HG02798 (cell line): ENCODE results near the gene TPRKB.
"Not testable (repeated sequence)": the region's sequence is repeated elsewhere in the genome, so short reads cannot be mapped to it uniquely, and the experiment has no call there.

Experiments
- ATAC-seq: cut with Tn5 transposase; IDR thresholded peaks from one replicate; pipeline ENCODE4 v1.9.1; 2021; ENCODE audit warnings: mild to moderate bottlenecking; ENCODE audit not compliant: unreplicated experiment, poor library complexity

The TPRKB gene

DNA sequence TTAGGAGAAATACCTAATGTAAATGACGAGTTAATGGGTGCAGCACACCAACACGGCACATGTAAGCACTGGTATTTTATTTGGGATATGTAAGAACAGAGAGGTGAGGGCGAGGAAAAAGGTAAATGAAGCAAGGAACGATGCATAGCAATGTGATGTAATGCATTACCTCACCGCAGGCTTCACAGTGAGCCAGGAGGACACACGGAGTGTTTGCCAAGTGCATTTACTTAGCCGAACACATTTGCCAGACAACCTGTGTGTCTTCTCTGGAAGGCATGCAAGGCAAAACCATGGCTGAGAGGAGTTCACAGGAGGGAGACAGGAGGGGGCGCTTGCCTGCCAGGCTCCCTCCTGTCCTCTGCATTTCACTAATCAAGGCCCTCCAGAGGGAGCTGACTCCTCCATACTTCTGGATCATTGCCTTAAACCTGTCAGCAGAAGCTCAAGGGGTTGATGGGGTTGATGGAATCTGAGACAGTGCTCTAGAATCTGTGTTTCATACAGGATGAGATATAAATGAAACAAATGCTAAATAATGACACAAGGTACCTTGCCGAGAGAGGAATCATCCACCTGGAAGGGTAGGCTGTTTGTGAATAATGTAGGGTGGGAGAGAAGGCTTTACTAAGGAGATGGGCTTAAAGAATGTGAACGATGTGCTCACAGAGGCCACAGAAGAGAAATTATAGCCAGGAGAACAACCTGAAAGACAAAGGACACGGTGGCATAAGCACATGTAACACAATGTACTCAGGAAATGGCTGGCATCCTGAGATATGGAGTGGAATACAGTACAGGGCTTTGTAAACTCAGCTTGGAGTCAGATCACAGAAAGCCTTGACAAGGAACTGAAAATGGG, 9.1 kb upstream of the TPRKB start:
- no peak for ATAC-seq

DNA sequence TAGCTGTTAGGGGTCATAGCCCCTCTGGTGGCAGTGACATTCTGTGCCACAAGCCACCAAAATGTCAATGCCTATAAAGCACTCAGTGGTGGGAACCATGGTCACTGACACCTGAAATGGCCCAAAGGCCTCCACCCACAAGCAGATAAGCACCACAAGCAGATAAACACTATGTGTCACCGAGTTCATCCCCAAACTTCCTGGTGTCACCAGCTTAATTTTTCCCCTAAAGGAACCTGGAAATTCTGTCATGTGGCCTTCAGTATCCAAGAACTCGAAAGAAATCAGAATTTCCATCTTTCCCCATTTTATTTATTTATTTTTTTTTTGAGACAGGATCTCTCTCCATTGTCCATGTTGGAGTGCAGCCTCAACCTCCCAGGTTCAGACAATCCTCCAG, 3.6 kb upstream of the TPRKB start:
- no peak for ATAC-seq

- no peak for ATAC-seq
Measured at GRCh38 chr2:73739101-73739500, 2.0 kb upstream of the TPRKB start.

GRCh38 chr2:73736378-73736777, 767 bp downstream of the TPRKB start:
- ATAC-seq, result no peak

DNA sequence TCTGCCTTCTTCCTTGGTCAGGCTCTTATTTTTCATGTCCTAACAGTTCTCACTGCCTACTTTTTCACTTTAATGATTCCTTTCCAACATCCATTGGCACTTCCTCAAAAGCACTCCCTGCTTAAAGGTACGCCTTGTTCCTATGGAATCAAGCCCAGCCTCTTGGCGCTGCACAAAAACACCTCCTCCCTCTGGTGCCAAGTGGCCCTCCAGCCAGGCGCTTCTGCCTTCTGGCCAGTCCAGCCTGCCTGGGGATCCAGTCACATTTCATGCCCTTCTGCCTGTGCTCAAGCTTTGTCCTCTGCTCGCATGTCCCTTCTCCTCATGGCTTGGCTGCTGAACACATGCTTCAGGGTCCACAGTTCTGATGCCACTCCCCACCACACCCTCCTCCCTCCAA, 6.3 kb downstream of the TPRKB start:
- no peak for ATAC-seq

DNA sequence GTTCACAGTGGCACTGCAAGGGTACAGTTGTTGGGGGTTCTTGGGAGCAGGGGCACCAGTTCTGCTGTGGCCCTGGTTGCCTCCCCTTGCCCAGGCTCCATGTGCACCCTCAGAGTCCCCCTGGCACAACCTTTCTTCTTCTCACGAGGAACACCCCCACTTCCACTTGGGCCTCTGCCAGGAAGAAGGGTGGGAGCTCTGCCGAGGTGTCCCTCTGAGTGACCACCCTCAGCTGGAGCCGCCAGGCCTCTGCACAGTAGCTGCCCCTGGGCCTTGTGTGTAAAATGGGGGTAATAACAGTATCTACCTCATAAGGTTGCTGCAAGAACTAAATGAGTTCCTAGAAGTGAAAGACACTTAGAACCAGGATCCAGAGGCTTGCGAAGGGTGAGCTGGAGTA, 8.4 kb downstream of the TPRKB start:
- no peak for ATAC-seq

- ATAC-seq, result no peak
Measured at GRCh38 chr2:73728043-73728442, 9.1 kb downstream of the TPRKB start.

- not testable (repeated sequence) for ATAC-seq
Measured at GRCh38 chr2:73726657-73727056, 10.5 kb downstream of the TPRKB start.

GRCh38 chr2:73718851-73719621, 18.1 kb downstream of the TPRKB start:
- no peak for ATAC-seq

DNA sequence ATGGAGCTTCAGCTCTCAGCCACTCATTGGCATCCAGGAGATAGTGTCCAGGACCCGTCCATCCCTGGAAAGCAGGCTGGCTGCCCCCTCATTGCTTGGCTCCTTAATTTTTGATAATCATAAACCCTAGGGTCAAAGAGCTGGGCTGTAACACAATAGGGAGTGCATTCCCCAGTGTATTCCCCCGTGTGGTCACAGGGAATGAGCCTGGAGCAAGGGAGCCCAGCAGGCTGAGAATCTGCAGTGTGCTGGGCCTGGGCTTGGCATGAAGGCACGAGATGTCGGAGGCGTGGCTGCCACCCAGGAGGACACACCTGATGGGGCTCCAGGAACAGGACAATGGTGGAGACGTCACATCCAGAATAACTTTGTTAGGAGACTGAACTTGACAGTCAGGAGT, 18.7 kb downstream of the TPRKB start:
- no peak for ATAC-seq

DNA sequence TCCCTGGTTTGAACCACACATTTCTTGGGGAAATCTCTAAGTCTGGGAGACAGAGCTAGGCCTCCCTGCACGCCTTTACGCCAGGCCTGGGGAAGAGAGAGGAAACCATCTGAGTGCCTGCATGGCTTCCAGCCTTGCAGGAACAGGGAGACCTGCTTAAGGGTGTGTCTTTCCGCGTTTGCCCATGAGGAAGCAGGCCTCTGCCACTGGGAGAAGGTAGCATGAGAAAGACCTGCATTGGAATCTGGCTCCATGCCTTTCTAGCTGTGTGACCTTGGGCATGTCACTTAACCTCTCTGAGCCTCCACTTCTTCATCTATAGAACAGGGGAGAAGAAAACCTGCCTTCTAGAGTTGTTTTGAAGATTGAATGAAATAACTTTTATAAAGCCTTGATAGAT, 19.4 kb downstream of the TPRKB start:
- ATAC-seq, result not testable (repeated sequence)

DNA sequence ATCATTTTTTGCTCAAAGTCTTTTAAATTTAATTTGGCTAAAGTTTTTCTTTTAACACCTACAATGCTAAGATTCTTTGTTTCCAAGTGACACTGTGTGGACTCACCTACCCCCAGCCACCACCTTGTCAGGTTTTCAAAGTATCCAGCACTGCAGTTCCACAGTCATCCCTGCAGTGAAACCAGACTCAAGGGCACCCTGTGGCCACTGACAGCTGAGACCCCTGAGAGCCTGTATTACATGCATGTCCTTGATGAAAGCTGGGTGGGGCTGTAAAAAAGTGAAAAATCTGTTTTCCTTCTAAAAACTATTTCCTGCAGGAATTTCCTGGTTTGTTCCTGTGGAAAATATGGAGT, 19.9 kb downstream of the TPRKB start:
- no peak for ATAC-seq

GRCh38 chr2:73716543-73717250, 20.4 kb downstream of the TPRKB start:
- ATAC-seq, result no peak

DNA sequence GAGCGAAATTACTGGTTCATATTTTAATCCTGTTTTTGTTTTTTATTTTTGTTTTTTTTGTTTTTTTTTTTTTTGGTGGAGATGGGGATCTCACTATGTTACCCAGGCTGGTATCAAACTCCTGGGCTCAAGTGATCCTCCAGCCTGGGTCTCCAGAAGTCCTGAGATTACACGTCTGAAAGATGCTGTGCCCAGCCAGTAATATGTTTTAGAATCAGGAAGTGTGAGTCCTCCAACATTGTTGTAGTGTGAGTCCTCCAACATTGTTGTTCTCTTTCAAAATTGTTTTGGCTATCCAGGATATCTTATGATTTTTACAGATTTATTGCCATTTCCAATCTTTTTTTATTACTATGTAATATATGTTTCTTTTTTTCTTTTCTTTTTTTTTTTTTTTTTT, 23.1 kb downstream of the TPRKB start:
- no peak for ATAC-seq

DNA sequence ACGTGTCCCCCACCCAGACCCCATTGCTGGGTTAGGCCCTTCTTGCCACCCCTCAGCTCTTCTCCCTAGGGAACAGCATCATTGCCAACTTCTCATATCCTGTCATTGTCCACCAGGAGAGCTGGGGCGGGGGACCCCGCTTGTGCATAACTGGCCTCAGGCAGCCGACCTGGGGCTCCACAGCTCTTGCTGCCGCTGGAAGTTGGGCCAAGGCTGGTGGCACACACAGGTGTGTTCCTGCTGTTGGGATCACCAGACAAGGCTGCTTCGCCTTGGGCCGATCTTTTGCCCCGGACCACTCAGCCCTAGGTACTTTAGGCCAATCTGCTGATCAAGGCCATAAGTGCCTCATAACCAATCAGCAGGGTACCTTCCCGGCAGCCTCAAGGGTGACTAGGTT, 28.6 kb downstream of the TPRKB start:
- no peak for ATAC-seq

- ATAC-seq, result no peak
Measured at GRCh38 chr2:73707636-73708035, 29.5 kb downstream of the TPRKB start.

DNA sequence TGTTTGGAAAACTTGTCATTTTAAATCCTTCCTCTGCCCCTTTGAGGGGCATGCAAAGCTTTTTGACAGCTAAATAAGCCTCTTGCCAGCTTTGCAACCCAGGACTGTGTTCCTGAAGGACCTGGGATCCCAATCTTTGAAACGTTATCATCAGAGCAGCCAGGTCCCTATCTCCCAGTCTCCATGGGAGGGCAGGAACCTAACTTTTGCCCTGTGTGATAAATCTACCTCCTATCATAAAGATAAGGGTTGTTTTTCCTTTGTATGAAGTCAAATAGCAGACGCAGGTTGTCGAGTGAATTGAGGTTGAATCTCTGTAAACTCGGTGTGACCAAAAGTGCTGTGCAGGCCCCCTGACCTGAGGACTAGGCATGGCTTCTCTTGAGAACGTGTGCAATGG, 30.1 kb downstream of the TPRKB start:
- ATAC-seq, result no peak

DNA sequence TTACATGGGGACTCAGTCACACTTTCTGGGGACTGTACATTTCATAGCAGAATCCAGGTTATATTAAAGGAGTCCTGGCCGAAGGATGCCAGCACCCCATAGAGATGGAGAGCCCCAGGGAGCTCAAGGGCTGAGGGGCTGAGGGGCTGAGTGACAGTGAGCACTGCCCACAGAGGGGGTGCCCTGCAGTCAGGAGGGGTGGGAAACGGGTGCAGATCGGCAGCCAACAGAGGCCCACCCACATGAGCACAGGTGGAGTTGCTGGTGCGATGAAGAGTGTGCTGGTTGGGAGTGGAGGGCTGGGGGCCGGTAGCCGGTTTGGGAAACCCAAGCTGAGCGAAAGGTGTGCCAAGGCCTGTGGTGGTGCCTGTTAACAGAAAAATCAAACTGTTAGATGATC, 32.1 kb downstream of the TPRKB start:
- no peak for ATAC-seq

DNA sequence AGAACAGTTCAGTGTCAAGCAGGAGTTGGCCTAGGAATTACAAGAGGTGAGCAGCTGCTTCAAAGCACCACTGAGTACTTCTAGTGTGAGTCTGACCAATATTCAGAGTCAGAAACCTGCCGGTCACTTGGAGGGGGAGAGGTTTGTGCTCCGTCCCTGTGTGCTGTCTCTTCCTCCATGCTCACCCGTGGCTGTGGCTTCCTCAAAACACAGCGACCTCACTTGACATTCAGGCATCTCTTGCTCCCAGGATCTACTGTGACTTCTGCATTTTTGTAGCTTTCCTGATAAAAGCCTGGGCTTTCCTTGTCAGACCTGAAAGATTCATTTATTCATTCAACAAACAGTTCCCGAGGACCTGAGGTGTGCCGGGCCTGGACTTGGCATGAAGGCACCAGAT, 32.9 kb downstream of the TPRKB start:
- no peak for ATAC-seq

- no peak for ATAC-seq
Measured at GRCh38 chr2:73703675-73704074, 33.5 kb downstream of the TPRKB start.

GRCh38 chr2:73702852-73703493, 34.2 kb downstream of the TPRKB start:
- ATAC-seq, result not testable (repeated sequence)
